ENCODE data around the gene ADAMTSL1.

Gene ADAMTSL1

DNA sequence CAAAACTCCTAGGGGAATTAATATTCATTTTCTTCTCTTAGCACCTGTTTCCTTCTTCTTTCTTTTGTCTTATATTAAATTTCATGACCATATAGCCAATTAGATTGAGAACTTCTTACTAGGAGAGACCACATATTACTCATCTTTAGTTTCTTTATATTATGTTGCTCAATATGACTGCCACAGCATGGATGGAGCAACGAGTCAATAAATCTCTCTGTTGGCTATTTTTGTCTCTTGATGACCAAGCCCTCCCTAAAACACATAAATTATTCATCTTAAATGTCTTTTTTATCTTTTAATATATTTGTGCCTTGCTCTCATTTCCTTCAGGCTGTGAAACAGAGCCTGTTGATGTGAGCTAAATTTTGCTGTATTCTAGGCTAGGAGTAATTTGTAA, 123.0 kb downstream of the ADAMTSL1 start:
- Histone ChIP-seq H3K79me2 (ENCODE audit: insufficient read depth, low read depth) (no peaks in the 10 kb centered on the region), H3K4me3 (IDR thresholded peaks at IDR 0.05; ENCODE audit: insufficient read depth, low read depth, low read length) (no peak overlapping the region), H3K36me3 (ENCODE audit: insufficient read depth) (no peaks in the 10 kb centered on the region), H2AFZ (ENCODE audit: low read depth) (no peak overlapping the region), H3K9ac (no peak overlapping the region), H4K20me1 (ENCODE audit: insufficient read depth) (no peaks in the 10 kb centered on the region), H3K4me2 (no peak overlapping the region), H3K27ac (no peak overlapping the region), H3K4me1 (ENCODE audit: low read depth, poor library complexity, severe bottlenecking) (no peaks in the 10 kb centered on the region), H3K27me3 (ENCODE audit: insufficient read depth, low read depth) (no peaks in the 10 kb centered on the region)
- TF ChIP-seq, protein P1, sequence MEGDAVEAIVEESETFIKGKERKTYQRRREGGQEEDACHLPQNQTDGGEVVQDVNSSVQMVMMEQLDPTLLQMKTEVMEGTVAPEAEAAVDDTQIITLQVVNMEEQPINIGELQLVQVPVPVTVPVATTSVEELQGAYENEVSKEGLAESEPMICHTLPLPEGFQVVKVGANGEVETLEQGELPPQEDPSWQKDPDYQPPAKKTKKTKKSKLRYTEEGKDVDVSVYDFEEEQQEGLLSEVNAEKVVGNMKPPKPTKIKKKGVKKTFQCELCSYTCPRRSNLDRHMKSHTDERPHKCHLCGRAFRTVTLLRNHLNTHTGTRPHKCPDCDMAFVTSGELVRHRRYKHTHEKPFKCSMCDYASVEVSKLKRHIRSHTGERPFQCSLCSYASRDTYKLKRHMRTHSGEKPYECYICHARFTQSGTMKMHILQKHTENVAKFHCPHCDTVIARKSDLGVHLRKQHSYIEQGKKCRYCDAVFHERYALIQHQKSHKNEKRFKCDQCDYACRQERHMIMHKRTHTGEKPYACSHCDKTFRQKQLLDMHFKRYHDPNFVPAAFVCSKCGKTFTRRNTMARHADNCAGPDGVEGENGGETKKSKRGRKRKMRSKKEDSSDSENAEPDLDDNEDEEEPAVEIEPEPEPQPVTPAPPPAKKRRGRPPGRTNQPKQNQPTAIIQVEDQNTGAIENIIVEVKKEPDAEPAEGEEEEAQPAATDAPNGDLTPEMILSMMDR (conservative IDR thresholded peaks at IDR 0.05; ENCODE audit: low read depth, low read length) = no peak

DNA sequence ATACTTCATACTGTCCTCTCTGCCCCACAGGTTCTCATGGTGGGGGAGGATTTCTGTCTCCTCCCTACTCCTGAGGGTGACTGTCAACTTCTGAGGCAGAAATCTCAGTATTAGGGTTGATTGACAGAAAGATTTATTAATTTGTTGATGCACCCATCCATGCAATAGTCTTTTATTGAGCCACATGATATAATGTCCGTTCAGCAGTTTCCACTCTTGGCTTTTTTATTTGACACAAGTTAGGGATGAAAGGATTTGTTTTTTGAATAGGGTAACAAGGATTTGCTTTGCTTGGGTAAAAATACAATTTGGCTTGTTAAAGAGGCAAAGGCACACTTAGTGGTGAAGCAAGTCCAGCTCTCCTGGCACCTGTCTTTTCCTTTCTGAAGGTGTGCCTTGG, 125.0 kb downstream of the ADAMTSL1 start:
- H3K4me1 ChIP-seq (ENCODE audit: low read depth, poor library complexity, severe bottlenecking) = no peaks in the 10 kb centered on the region
- H2AFZ ChIP-seq (ENCODE audit: low read depth) = no peak overlapping the region
- H3K36me3 ChIP-seq (ENCODE audit: insufficient read depth) = no peaks in the 10 kb centered on the region
- no peak overlapping the region for H3K9ac ChIP-seq
- H3K79me2 ChIP-seq (ENCODE audit: insufficient read depth, low read depth) = no peaks in the 10 kb centered on the region
- TF ChIP-seq, protein P1 (conservative IDR thresholded peaks at IDR 0.05; ENCODE audit: low read depth, low read length) = no peak
- no peak overlapping the region for H3K4me2 ChIP-seq
- no peaks in the 10 kb centered on the region for H4K20me1 ChIP-seq (ENCODE audit: insufficient read depth)
- no peak overlapping the region for H3K27ac ChIP-seq
- no peaks in the 10 kb centered on the region for H3K27me3 ChIP-seq (ENCODE audit: insufficient read depth, low read depth)
- H3K4me3 ChIP-seq (IDR thresholded peaks at IDR 0.05; ENCODE audit: insufficient read depth, low read depth, low read length) = no peak overlapping the region

DNA sequence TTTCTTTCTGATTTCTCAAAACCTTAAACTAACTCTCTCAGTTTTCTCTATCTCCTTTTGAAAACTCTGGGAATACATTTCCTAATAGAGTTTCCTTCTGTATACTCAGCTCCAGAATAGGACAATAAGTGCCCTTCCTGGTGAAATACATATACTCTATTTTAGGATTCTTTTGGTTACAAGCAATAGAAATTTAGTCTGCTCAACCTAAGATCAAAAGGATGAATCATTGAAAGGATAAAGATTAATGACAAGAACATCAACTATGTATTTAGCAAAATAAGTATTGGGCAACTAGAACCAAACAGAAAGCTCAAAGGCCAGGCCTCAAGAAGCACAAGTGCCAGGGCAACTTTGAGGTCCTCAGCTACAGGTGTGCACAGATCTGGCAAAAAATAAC, 127.1 kb downstream of the ADAMTSL1 start:
- no peak overlapping the region for H2AFZ ChIP-seq (ENCODE audit: low read depth)
- no peak overlapping the region for H3K4me3 ChIP-seq (IDR thresholded peaks at IDR 0.05; ENCODE audit: insufficient read depth, low read depth, low read length)
- H3K79me2 ChIP-seq (ENCODE audit: insufficient read depth, low read depth) = no peaks in the 10 kb centered on the region
- H3K4me1 ChIP-seq (ENCODE audit: low read depth, poor library complexity, severe bottlenecking) = no peaks in the 10 kb centered on the region
- no peaks in the 10 kb centered on the region for H3K27me3 ChIP-seq (ENCODE audit: insufficient read depth, low read depth)
- no peak overlapping the region for H3K4me2 ChIP-seq
- TF ChIP-seq, protein P1 (conservative IDR thresholded peaks at IDR 0.05; ENCODE audit: low read depth, low read length) = no peak
- no peak overlapping the region for H3K27ac ChIP-seq
- H3K36me3 ChIP-seq (ENCODE audit: insufficient read depth) = no peaks in the 10 kb centered on the region
- H4K20me1 ChIP-seq (ENCODE audit: insufficient read depth) = no peaks in the 10 kb centered on the region
- H3K9ac ChIP-seq = no peak overlapping the region

DNA sequence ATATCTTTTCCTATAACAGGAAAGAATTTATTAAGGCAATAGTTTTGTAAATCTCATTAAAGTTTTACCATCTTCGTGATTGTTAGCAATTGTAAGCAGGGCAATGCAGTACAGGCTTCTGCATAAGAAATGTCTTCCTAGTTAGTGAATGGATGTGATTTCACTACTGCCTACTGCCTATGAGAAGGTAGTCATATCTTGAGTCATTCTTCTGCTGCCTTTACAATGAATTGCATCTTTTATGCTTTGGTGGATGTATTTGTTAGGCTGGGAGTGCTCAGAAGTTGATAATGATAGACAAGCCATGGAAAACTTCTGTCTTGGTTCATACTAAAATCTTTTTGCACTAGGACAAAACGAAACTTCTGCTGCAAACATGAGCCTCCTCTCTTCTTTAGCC, 128.0 kb downstream of the ADAMTSL1 start:
- H3K9ac ChIP-seq = no peak overlapping the region

More for the DNA sequence above, 128.0 kb downstream of the ADAMTSL1 start:
- TF ChIP-seq, protein P1 (conservative IDR thresholded peaks at IDR 0.05; ENCODE audit: low read depth, low read length) = no peak
- H3K27me3 ChIP-seq (ENCODE audit: insufficient read depth, low read depth) = no peaks in the 10 kb centered on the region
- no peak overlapping the region for H3K27ac ChIP-seq
- H3K4me2 ChIP-seq = no peak overlapping the region
- no peak overlapping the region for H2AFZ ChIP-seq (ENCODE audit: low read depth)
- no peaks in the 10 kb centered on the region for H3K36me3 ChIP-seq (ENCODE audit: insufficient read depth)
- no peaks in the 10 kb centered on the region for H3K4me1 ChIP-seq (ENCODE audit: low read depth, poor library complexity, severe bottlenecking)
- no peaks in the 10 kb centered on the region for H4K20me1 ChIP-seq (ENCODE audit: insufficient read depth)
- no peaks in the 10 kb centered on the region for H3K79me2 ChIP-seq (ENCODE audit: insufficient read depth, low read depth)
- no peak overlapping the region for H3K4me3 ChIP-seq (IDR thresholded peaks at IDR 0.05; ENCODE audit: insufficient read depth, low read depth, low read length)

All from KMS-11 (cell line).